HepG2 (cell line): ENCODE results near the gene CSKMT. TPM values are rescaled to one million over a fixed set of nuclear protein-coding genes. Genes with fewer than 3 reads are reported as not detected.

Experiments
- BCLAF1 ChIP-seq: fragments of 450-650 bp; IDR thresholded peaks from 2 replicates; pipeline ENCODE4 v1.6.1; 2017; ENCODE audit warnings: mild to moderate bottlenecking
- HMGXB3 ChIP-seq: sonication (generic); formaldehyde crosslinking; IDR thresholded peaks from 2 replicates; pipeline ENCODE4 v1.4.0; 2020; ENCODE audit warnings: missing genetic modification reagents, borderline replicate concordance
- HNF4G ChIP-seq, 2 experiments: sonication (generic) in 1 of 2; formaldehyde crosslinking in 1 of 2; IDR thresholded peaks; 2 replicates each; pipeline versions ENCODE4 v1.4.0 to v1.6.1; 2011 to 2020; ENCODE audit warnings: borderline replicate concordance in 2 of 2, low read depth in 2 of 2, mild to moderate bottlenecking in 2 of 2, low read length in 1 of 2, missing genetic modification reagents in 1 of 2, moderate library complexity in 1 of 2
- HOXA5 ChIP-seq: sonication (generic); formaldehyde crosslinking; IDR thresholded peaks from 2 replicates; pipeline ENCODE4 v1.4.0; 2020; ENCODE audit warnings: missing genetic modification reagents
- JDP2 ChIP-seq: sonication (generic); formaldehyde crosslinking; IDR thresholded peaks from 2 replicates; pipeline ENCODE4 v1.8.1; 2022; ENCODE audit warnings: missing genetic modification reagents, borderline replicate concordance
- KLF9 ChIP-seq: IDR thresholded peaks from 2 replicates; pipeline ENCODE4 v1.6.1; 2016; ENCODE audit warnings: low read depth
- MYNN ChIP-seq: sonication (generic); formaldehyde crosslinking; IDR thresholded peaks from 2 replicates; pipeline ENCODE4 v1.4.0; 2020; ENCODE audit warnings: mild to moderate bottlenecking, low read depth, missing genetic modification reagents
- NFKB2 ChIP-seq: sonication (generic); formaldehyde crosslinking; IDR thresholded peaks from 2 replicates; pipeline ENCODE4 v1.4.0; 2020; ENCODE audit warnings: missing genetic modification reagents, borderline replicate concordance
- PHF21A ChIP-seq: sonication (generic); formaldehyde crosslinking; IDR thresholded peaks from 2 replicates; pipeline ENCODE4 v1.5.0; 2020; ENCODE audit warnings: mild to moderate bottlenecking, missing genetic modification reagents
- POLR2AphosphoS5 ChIP-seq: IDR thresholded peaks from 2 replicates; pipeline ENCODE4 v1.6.1; 2012; ENCODE audit warnings: low read depth, low read length
- SIN3A ChIP-seq: IDR thresholded peaks from 2 replicates; pipeline ENCODE4 v1.6.1; 2011; ENCODE audit warnings: low read depth, mild to moderate bottlenecking, control low read depth, low read length, borderline replicate concordance
- TCF7 ChIP-seq: sonication (generic); IDR thresholded peaks from 2 replicates; pipeline ENCODE4 v1.6.1; 2016; ENCODE audit warnings: antibody characterized with exemption, low read depth
- ZBTB8A ChIP-seq: sonication (generic); formaldehyde crosslinking; IDR thresholded peaks from 2 replicates; pipeline ENCODE4 v1.4.0; 2020; ENCODE audit warnings: mild to moderate bottlenecking, low read depth, missing genetic modification reagents, borderline replicate concordance
- ZNF30 ChIP-seq: sonication (generic); formaldehyde crosslinking; IDR thresholded peaks from 2 replicates; pipeline ENCODE4 v1.5.0; 2020; ENCODE audit warnings: mild to moderate bottlenecking, missing genetic modification reagents
- polyA plus RNA-seq, 8 experiments: library from polyadenylated mRNA; depleted of rRNA in 3 of 8; stranded (reverse) in 7 of 8; unstranded in 1 of 8; fragments of >200 nt; fragmentation: Illumina TruSeq in 4 of 8; extraction: Trizol in 4 of 8; gene quantifications; 2 replicates each; pipeline versions ENCODE4 v1.2.1 to v1.2.3, GENCODE V29; 2011 to 2016; ENCODE audit warnings: low read depth in 4 of 8, missing spikeins in 1 of 8, mixed read lengths in 1 of 8; ENCODE audit not compliant: insufficient read depth in 1 of 8
- total RNA-seq, 5 experiments: library from RNA; depleted of rRNA; stranded (reverse); fragments of >200 nt; fragmentation: Illumina TruSeq; extraction: Trizol; gene quantifications; 2 replicates each; pipeline ENCODE4 v1.2.3, GENCODE V29; 2016; ENCODE audit warnings: low read depth in 1 of 5
- TF ChIP-seq, protein P1 (sequence below): sonication (generic); formaldehyde crosslinking; IDR thresholded peaks from 2 replicates; pipeline ENCODE4 v1.4.0; 2020; ENCODE audit warnings: missing genetic modification reagents, mild to moderate bottlenecking, borderline replicate concordance
- TF ChIP-seq, protein P2 (sequence below), 2 experiments: sonication (generic) in 1 of 2; formaldehyde crosslinking in 1 of 2; IDR thresholded peaks; 2 replicates each; pipeline versions ENCODE4 v1.5.1 to v1.6.1; 2011 to 2020; ENCODE audit warnings: borderline replicate concordance in 1 of 2, low read depth in 1 of 2, low read length in 1 of 2, mild to moderate bottlenecking in 1 of 2, missing genetic modification reagents in 1 of 2, moderate library complexity in 1 of 2

The CSKMT gene
- total and polyA plus RNA-seq, 2 of the 13 experiments (the other 11 are each of a cell fraction or from before 2014, with no cell fraction given), result 7.6 to 31.8 TPM

DNA sequence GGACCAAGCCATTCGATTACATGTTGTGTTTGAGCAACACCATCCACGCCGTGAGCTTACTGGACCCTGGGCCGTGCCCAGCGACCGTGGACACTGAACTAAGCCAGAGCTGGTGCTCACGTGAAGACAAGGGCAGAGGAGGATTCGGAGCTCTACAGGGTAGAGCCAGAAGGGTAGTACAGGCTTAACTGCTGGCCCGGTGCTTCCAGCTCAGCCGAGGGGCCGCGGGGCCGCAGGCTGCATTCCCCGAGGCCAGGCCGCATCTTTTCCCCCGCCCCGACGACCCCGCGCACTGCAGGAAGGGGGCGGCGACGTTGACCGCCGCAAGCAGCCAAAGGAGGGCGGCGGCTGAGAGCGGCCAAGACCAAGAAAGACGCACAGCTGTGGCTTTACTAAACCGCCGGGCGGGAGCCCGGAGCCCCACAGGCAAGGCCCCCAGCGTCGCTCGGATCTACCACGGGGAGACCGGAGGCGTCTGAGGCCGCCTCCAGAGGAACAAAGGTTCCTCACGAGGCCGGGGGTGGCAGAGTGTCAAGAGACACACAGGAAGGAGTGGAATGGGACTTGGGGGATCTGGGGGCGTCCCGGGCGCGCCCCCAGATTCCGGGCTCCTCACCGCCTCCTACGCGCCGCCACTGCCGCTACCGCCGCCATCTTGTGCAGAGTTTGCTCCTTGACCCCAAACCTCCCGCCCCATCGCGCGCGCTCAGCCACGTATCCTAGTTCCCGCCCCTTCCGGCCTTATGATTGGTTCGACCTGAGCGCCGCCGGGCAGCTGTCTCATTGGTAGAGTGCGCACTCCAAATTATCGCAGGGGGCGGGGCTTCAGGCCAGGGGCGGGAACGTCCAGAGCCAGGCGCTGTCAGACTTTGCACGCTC, 18.9 kb upstream of the CSKMT start, which contains the start of gene GANAB (continued):
- TF ChIP-seq KLF9 (CRISPR knock-in tag) (no peak), PHF21A (CRISPR knock-in tag) (no peak), POLR2AphosphoS5 (peak; percentile 93), TCF7 (no peak), HMGXB3 (CRISPR knock-in tag) (no peak; the same call in 1 of the 2 replicates), MYNN (peak; percentile 55; the same call in 1 of the 2 replicates), HOXA5 (CRISPR knock-in tag) (no peak), HNF4G (IDR thresholded peaks at IDR 0.05; ENCODE audit: borderline replicate concordance, low read depth, low read length) (peak; percentile 57; the same call in 1 of the 2 replicates), HNF4G (CRISPR knock-in tag; IDR thresholded peaks at IDR 0.05; ENCODE audit: borderline replicate concordance, low read depth) (peak; percentile 25; the same call in 1 of the 2 replicates), JDP2 (CRISPR knock-in tag) (no peak), ZNF30 (CRISPR knock-in tag) (peak; percentile 73; the same call in 1 of the 2 replicates), BCLAF1 (no peak), NFKB2 (CRISPR knock-in tag) (peak; percentile 21; the same call in 1 of the 2 replicates), ZBTB8A (CRISPR knock-in tag) (peak; percentile 62; the same call in 1 of the 2 replicates), SIN3A (peak; percentile 91; the same call in 1 of the 2 replicates)
- TF ChIP-seq, protein P1, sequence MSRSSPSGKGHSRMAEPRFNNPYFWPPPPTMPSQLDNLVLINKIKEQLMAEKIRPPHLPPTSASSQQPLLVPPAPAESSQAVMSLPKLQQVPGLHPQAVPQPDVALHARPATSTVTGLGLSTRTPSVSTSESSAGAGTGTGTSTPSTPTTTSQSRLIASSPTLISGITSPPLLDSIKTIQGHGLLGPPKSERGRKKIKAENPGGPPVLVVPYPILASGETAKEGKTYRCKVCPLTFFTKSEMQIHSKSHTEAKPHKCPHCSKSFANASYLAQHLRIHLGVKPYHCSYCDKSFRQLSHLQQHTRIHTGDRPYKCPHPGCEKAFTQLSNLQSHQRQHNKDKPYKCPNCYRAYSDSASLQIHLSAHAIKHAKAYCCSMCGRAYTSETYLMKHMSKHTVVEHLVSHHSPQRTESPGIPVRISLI, result no peak
- TF ChIP-seq, protein P2, sequence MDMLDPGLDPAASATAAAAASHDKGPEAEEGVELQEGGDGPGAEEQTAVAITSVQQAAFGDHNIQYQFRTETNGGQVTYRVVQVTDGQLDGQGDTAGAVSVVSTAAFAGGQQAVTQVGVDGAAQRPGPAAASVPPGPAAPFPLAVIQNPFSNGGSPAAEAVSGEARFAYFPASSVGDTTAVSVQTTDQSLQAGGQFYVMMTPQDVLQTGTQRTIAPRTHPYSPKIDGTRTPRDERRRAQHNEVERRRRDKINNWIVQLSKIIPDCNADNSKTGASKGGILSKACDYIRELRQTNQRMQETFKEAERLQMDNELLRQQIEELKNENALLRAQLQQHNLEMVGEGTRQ (IDR thresholded peaks at IDR 0.05; ENCODE audit: low read depth, low read length), result no peak
- TF ChIP-seq, protein P2 (CRISPR knock-in tag; IDR thresholded peaks at IDR 0.05; ENCODE audit: borderline replicate concordance), result no peak
